Measurements from ENCODE around the gene RDH16.

DNA sequence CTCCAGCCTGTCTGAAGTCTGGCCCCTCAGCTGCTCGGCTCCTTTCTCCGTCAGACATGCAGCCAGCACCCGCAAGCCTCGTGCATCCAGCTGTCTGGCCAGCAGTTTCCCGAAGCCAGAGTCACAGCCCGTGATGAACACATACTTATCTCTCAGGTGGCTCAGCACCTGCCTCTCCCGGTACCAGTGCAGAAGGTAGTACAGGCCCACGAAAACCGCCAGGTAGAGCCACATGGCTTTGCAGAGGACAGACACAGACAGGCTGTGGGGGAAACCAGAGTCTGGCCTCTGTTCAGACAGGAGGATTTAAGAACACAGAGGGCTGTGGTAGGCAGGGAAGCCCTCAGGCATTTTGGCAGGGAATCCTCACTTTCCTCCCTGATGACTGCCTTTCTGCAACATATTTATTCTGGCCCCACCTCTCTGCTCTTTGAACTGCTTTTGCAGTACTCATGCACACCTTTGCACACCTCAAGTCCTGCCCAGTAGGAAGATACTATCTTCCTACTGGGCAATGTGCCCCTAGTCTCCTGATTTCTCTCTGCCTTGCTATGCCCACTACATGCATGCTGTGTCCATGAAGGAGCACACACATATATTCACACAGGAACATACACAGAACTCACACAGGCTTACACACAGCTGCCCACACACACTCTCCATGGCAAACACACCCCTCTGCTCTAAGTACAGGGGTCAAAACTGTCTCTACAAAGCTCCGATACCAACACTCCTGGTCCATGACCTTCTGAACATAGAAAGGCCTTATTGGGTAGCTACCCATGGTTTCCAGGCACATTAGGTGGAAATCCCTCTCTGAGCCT, at the start of gene RDH16:
- TF ChIP-seq CTCF (IDR thresholded peaks at IDR 0.05) (no peak), SIN3A (IDR thresholded peaks at IDR 0.05; ENCODE audit: borderline replicate concordance, insufficient read depth, low read depth, low read length) (no peak)

Data from Panc1 (cell line).